Fibroblast of skin of right biceps (primary cell): ENCODE data around the gene RTP2.
A peak's percentile ranks its signal among the peaks of the same experiment; 100 is the strongest.
"Not testable (repeated sequence)": the region's sequence is repeated elsewhere in the genome, so short reads cannot be mapped to it uniquely, and the experiment has no call there.

Experiments
- DNase-seq: peaks from one replicate; pipeline ENCODE4 v3.0.0-alpha.2; 2013

Gene RTP2

GRCh38 chr3:187709155-187709554 lies 6.8 kb upstream of the RTP2 start:
- DNase-seq = no peak

- no peak for DNase-seq
Measured at GRCh38 chr3:187708696-187709095, 6.3 kb upstream of the RTP2 start.

- no peak for DNase-seq
Measured at GRCh38 chr3:187706971-187707370, 4.6 kb upstream of the RTP2 start.

GRCh38 chr3:187705164-187705563 lies 2.8 kb upstream of the RTP2 start:
- DNase-seq = peak; percentile 8

GRCh38 chr3:187700249-187700648 lies 2.1 kb downstream of the RTP2 start:
- DNase-seq = no peak

GRCh38 chr3:187698499-187699399 lies 3.6 kb downstream of the RTP2 start:
- no peak for DNase-seq

- DNase-seq = no peak
Measured at GRCh38 chr3:187696021-187696420, 6.3 kb downstream of the RTP2 start.

GRCh38 chr3:187695449-187695848 lies 6.9 kb downstream of the RTP2 start:
- no peak for DNase-seq

GRCh38 chr3:187694801-187695200 lies 7.6 kb downstream of the RTP2 start:
- peak; percentile 61 for DNase-seq

- DNase-seq = no peak
Measured at GRCh38 chr3:187693431-187693830, 8.9 kb downstream of the RTP2 start.

- peak; percentile 64 for DNase-seq
Measured at GRCh38 chr3:187689984-187690383, 12.4 kb downstream of the RTP2 start.

- no peak for DNase-seq
Measured at GRCh38 chr3:187686621-187687273, 15.6 kb downstream of the RTP2 start.

- no peak for DNase-seq
Measured at GRCh38 chr3:187685948-187686347, 16.4 kb downstream of the RTP2 start.

- DNase-seq = peak; percentile 43
Measured at GRCh38 chr3:187684880-187685279, 17.5 kb downstream of the RTP2 start.

GRCh38 chr3:187684444-187684843 lies 17.9 kb downstream of the RTP2 start:
- DNase-seq = no peak

- DNase-seq = not testable (repeated sequence)
Measured at GRCh38 chr3:187681756-187682155, 20.6 kb downstream of the RTP2 start.

GRCh38 chr3:187679638-187680396 lies 22.5 kb downstream of the RTP2 start:
- DNase-seq = peak; percentile 63

GRCh38 chr3:187678726-187679268 lies 23.6 kb downstream of the RTP2 start:
- peak; percentile 60 for DNase-seq

GRCh38 chr3:187677604-187678003 lies 24.8 kb downstream of the RTP2 start:
- no peak for DNase-seq

GRCh38 chr3:187673012-187673411 lies 29.3 kb downstream of the RTP2 start:
- no peak for DNase-seq

- DNase-seq = peak; percentile 55
Measured at GRCh38 chr3:187669675-187670504, 32.5 kb downstream of the RTP2 start, which contains the start of gene SST. Gene SST (minus strand): TSS chr3:187670394. CDS start chr3:187670291, 103 bp downstream.

- no peak for DNase-seq
Measured at GRCh38 chr3:187667526-187667925, 34.8 kb downstream of the RTP2 start.
